Neuron (in vitro differentiated cells): Measurements from ENCODE around the gene ALDH3A2.

Source experiments
- H2AFZ ChIP-seq: one replicate; pipeline ENCODE4 v1.6.1; 2013; ENCODE audit warnings: low read depth, mild to moderate bottlenecking, inconsistent platforms, low read length, moderate library complexity
- H3K27me3 ChIP-seq: one replicate; pipeline ENCODE4 v1.6.1; 2013; ENCODE audit warnings: low read length; ENCODE audit not compliant: insufficient read depth
- H3K36me3 ChIP-seq: one replicate; pipeline ENCODE4 v1.6.1; 2013; ENCODE audit warnings: low read length; ENCODE audit not compliant: insufficient read depth
- H3K4me1 ChIP-seq: one replicate; pipeline ENCODE4 v1.6.1; 2013; ENCODE audit warnings: low read length; ENCODE audit not compliant: insufficient read depth
- H3K4me3 ChIP-seq: 2 replicates; pipeline ENCODE4 v1.5.1; 2013; ENCODE audit warnings: mild to moderate bottlenecking, low read length, moderate library complexity
- H3K9me3 ChIP-seq: one replicate; pipeline ENCODE4 v1.6.1; 2013; ENCODE audit warnings: low read length

ALDH3A2 gene

DNA sequence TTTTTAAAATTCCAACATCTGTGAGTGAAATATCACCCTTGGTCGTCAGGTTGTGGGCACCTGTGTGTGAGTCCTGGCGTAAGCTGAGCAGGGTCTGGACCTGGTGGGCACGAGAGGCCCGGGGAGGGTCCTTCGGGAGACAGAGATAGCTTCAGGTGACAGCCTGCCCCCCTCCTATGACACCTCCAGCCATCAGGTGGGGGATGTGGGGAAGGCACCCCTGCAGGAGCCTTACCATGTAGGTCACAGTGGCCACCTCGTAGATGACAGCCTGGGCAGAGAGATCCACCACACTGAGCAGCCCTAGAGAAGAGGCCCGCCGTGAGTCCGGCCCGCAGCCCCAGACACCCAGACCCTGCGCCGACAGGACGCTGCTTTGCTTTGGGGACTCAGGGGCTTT lies 56.6 kb downstream of the ALDH3A2 start:
- no peak overlapping the region for H2AFZ ChIP-seq
- H3K27me3 ChIP-seq, result no peaks in the 10 kb centered on the region
- peaks cover 28% of the 10 kb centered on the region for H3K4me1 ChIP-seq
- H3K9me3 ChIP-seq, result no peaks in the 10 kb centered on the region
- no peaks in the 10 kb centered on the region for H3K36me3 ChIP-seq
- H3K4me3 ChIP-seq, result no peak overlapping the region

- Histone ChIP-seq H2AFZ (no peak overlapping the region), H3K27me3 (no peaks in the 10 kb centered on the region), H3K4me3 (no peak overlapping the region), H3K9me3 (no peaks in the 10 kb centered on the region), H3K36me3 (no peaks in the 10 kb centered on the region), H3K4me1 (peaks cover 28% of the 10 kb centered on the region)
These were observed 57.5 kb downstream of the ALDH3A2 start for GRCh38 chr17:19705771-19706770.

- no peaks in the 10 kb centered on the region for H3K9me3 ChIP-seq
- H3K36me3 ChIP-seq, result no peaks in the 10 kb centered on the region
- no peak overlapping the region for H2AFZ ChIP-seq
- peaks cover 28% of the 10 kb centered on the region for H3K4me1 ChIP-seq
- H3K27me3 ChIP-seq, result no peaks in the 10 kb centered on the region
- H3K4me3 ChIP-seq, result no peak overlapping the region
These were observed 58.5 kb downstream of the ALDH3A2 start for GRCh38 chr17:19706791-19707727.

DNA sequence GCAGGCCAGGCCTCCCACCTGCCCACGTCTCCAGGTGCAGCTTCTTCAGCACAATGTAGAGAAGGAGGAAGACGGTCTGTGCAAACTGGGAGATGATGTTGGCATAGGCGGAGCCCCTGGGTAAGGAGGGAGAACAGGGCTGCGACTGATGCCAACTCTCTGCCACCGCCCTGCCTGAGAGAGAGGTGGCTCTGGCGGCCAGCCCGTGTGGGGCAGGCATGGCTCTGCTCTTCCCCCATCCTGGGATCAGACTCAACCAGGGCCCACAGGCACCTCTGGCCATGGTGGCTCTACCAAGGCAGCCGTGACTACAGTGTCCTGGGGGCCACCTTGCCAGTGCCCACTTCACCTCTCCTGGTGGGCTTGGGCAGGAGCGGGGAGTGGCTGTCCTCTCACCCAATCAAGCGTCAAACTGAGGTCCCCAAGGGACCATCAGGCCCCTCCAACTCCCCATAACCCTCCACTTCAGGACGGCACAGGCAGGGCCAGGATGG lies 59.2 kb downstream of the ALDH3A2 start:
- Histone ChIP-seq H2AFZ (no peak overlapping the region), H3K4me3 (no peak overlapping the region), H3K36me3 (no peaks in the 10 kb centered on the region), H3K9me3 (no peaks in the 10 kb centered on the region), H3K27me3 (no peaks in the 10 kb centered on the region), H3K4me1 (peaks cover 25% of the 10 kb centered on the region)

GRCh38 chr17:19708431-19709175 lies 60.1 kb downstream of the ALDH3A2 start:
- no peaks in the 10 kb centered on the region for H3K9me3 ChIP-seq
- H3K36me3 ChIP-seq, result no peaks in the 10 kb centered on the region
- H3K4me3 ChIP-seq, result no peak overlapping the region
- H3K27me3 ChIP-seq, result no peaks in the 10 kb centered on the region
- peaks cover 18% of the 10 kb centered on the region for H3K4me1 ChIP-seq
- H2AFZ ChIP-seq, result no peak overlapping the region

DNA sequence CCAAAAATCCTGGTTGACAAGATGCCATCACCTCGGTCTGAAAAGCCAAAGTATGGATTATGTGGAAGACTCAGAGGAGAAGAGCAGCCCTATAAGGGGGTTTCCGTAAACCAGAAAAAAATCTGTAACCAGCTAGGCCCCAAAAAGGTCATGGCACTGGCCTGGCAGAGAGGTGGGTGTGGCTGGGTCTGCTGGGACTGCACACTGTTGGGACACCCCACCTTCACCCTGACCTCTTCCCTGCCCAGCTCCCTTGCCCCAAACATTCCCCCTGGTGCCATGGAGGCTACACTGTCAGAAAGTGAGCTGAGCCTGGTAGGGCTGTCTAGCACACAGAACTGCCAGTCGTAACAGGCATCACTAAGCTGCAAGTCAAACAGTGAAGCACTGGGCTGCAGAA lies 61.3 kb downstream of the ALDH3A2 start:
- Histone ChIP-seq H2AFZ (no peak overlapping the region), H3K4me3 (no peak overlapping the region), H3K36me3 (no peaks in the 10 kb centered on the region), H3K4me1 (peaks cover 8% of the 10 kb centered on the region), H3K27me3 (no peaks in the 10 kb centered on the region), H3K9me3 (no peaks in the 10 kb centered on the region)

DNA sequence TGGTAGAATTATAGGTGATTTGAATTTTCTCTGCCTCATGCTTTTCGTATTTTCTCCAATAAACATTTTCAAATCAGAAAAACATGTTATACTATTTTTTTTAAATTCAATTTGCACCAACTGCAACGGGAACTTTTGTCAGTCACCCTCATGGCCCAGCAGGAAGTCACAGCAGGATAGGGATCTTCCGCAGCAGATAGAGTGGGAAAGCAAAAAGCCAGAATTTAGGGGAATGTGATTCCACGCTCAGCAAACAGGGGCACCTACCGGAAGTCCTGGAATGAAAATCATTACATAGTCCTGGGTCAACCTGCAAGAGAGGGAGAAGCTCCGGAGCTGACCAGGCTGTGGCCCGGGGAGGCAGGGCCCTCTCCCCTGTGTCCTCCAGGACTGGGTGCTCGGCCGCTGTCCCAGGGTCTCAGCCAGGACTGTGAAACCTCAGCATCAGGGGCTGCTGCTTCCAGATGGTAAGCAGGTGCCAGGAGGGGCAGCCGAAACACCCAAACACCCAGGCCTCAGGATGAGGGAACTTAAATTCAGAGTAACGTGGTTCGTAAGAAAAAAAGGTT lies 64.0 kb downstream of the ALDH3A2 start:
- H3K4me3 ChIP-seq, result no peak overlapping the region
- H3K4me1 ChIP-seq, result peaks cover 8% of the 10 kb centered on the region
- H3K9me3 ChIP-seq, result no peaks in the 10 kb centered on the region
- no peaks in the 10 kb centered on the region for H3K36me3 ChIP-seq
- no peak overlapping the region for H2AFZ ChIP-seq
- H3K27me3 ChIP-seq, result peaks cover 5% of the 10 kb centered on the region

DNA sequence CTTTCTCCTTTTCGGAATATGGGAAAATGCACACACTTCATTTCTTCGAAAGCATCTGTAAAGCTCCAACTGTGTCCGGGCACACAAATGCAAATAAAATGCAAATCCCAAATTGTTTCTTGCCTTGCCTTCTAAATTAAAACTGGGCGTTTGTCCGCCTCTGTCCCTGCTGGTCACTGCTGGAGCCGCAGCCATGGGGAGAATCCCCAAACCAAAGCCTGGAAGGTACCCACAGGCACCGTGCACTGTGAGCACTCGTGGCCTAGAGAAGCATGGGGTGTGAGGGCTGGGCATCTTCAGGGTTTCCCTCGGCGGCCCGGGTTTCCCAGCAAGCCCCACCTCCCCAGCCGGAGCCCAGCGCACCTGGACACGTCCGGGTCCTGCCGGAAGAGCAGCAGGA lies 64.9 kb downstream of the ALDH3A2 start:
- Histone ChIP-seq H2AFZ (no peak overlapping the region), H3K4me1 (peaks cover 8% of the 10 kb centered on the region), H3K36me3 (no peaks in the 10 kb centered on the region), H3K9me3 (no peaks in the 10 kb centered on the region), H3K4me3 (no peak overlapping the region), H3K27me3 (peaks cover 9% of the 10 kb centered on the region)

DNA sequence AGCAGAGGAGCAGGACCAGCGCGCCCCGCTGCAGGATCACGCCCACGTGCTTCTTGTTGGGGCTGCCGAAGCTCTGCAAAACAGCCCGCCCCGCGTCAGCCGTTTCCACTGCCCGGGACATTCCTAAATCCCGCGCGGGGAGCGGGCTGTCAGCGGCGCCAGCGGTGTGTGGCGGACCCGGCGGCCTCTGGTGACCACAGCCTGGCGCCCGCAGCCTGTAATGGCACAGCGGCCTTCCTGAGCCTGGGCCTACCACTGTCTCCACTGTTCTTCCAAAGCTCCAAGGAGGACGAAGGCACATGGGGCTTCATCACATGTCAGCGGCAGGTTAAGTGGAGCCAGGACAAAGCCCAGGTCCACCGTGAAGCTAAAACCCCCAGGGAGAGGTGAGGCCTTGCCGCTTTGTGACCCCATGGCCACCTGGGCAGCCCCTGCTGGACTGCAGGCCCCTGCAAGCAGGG lies 65.4 kb downstream of the ALDH3A2 start:
- Histone ChIP-seq H3K36me3 (no peaks in the 10 kb centered on the region), H3K4me3 (no peak overlapping the region), H2AFZ (no peak overlapping the region), H3K4me1 (peaks cover 8% of the 10 kb centered on the region), H3K9me3 (no peaks in the 10 kb centered on the region), H3K27me3 (peaks cover 9% of the 10 kb centered on the region)

DNA sequence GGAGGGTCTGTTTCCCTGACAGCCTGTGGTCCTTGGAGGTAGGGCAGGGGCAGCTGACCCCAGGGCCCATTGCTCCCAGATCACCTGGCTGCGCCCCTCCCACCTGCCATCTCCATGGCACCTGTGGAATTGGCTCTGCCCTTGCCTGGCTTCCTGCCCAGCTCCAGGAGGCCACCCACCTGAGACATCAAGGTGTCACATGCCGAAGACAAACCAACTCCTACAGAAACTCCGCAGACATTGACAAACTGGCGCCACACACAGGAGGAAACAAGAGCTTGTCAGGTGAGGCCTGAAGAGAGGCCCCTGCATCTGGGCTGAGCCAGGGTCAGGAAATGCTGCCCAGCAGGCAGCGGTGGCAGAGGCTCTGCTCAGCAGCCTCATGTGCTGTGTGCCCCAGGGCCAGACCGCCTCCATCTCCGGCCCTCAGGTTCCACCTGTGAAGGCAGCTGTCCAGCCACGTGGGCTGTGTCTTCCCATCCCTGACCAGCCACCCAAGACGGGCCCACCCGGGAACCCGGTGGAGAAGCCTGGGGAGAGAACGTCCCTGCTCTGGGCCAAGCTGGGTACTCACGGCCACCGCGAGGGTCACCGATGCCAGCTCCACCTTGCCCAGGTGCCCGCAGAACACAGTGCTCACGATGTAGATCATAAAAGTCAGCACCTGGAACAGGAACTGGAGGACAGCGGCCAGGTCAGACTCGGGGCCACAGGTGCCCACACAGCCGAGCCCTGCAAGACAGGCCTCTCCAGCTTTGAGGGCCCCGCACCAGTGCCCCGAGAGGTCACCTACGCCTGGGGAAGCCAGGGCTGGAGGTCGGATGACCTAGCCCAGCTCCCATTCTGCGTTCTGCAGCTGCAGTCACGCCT lies 66.2 kb downstream of the ALDH3A2 start:
- H3K4me3 ChIP-seq, result no peak overlapping the region
- H3K27me3 ChIP-seq, result peaks cover 9% of the 10 kb centered on the region
- peaks cover 8% of the 10 kb centered on the region for H3K4me1 ChIP-seq
- H2AFZ ChIP-seq, result no peak overlapping the region
- H3K9me3 ChIP-seq, result no peaks in the 10 kb centered on the region
- H3K36me3 ChIP-seq, result no peaks in the 10 kb centered on the region

GRCh38 chr17:19716108-19717030 lies 67.8 kb downstream of the ALDH3A2 start, which contains the start of gene SLC47A2:
SLC47A2 (minus strand) TSS chr17:19716584; CDS start chr17:19716555, 29 bp downstream.
- Histone ChIP-seq H3K4me1 (peaks cover 8% of the 10 kb centered on the region), H3K36me3 (no peaks in the 10 kb centered on the region), H2AFZ (no peak within 1 kb of the TSS), H3K4me3 (no peak within 1 kb of the TSS), H3K9me3 (no peaks in the 10 kb centered on the region), H3K27me3 (peaks cover 9% of the 10 kb centered on the region)
